NCI-H748 (cell line): ENCODE data around the gene CKMT1A.
"Not testable (repeated sequence)": the region's sequence is repeated elsewhere in the genome, so short reads cannot be mapped to it uniquely, and the experiment has no call there.

Experiments
- DNase-seq: peaks from one replicate; lab custom pipeline; 2025; ENCODE audit not compliant: unreplicated experiment; lab: John Stamatoyannopoulos, UW

CKMT1A gene

GRCh38 chr15:43693148-43694022 lies at the start of gene CKMT1A:
TSS of gene CKMT1A (plus strand) at chr15:43693859. CDS start at chr15:43694051, 192 bp downstream.
- not testable (repeated sequence) for DNase-seq

DNA sequence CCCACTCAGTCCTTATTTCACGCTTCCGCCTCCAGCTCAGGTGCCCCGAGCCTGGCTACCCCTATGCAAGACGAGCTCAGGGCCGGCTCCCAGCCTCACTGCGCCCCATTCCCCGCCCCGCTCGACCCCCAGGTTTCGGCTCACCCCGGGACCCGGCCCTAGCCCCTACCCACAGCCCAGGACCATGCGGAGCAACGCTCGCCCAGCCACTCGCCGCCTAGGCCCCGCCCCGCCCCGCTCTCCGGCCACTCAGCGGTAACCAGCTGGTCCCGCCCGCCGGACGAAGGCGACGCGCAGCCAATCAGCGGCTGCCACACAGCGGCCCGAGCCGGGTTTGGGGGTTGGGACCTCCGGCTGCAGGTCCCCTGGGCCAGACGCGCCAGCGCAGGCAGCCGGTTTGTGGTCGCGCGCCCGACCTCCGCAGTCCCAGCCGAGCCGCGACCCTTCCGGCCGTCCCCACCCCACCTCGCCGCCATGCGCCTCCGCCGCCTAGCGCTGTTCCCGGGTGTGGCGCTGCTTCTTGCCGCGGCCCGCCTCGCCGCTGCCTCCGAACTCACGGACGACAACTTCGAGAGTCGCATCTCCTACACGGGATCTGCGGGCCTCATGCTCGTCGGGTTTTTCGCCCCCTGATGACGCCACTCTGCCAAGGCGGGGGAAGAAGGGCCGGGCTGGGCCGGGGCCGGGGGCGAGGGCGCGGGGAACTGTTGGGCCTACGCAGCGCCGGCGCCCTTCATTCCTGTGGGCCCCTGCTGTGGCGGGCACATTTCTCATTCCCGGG lies 44.8 kb upstream of the CKMT1A start, which contains the start of gene CATSPER2:
Gene CATSPER2 (minus strand): TSS at position 196 of the 781 bp plus-strand sequence. CDS start 783 bp downstream, outside the sequence.
- DNase-seq = no peak

DNA sequence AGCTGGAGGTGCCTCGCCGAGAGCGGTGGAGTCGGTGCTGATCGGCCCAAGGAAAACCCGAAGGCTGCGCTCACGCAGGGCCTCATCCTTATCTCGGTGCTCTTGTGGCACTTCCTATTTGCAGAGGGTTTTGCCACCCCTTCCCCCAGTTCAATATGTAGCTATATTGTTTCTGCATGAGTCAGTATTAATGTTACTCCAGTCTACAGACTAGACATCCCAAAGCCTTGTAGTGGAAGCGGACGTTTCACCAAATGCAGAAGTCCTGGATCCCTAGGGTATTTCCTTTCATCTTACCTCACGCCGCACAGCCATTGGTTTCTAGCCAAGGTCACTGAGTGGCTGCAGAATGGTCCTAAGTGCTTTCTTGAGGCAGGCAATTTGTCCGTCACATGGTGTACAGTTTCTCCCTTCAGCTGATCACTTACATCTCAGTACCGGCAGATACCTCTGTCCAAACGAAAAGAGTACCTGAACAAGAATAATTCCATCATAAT lies 44.2 kb upstream of the CKMT1A start:
- DNase-seq = not testable (repeated sequence)

DNA sequence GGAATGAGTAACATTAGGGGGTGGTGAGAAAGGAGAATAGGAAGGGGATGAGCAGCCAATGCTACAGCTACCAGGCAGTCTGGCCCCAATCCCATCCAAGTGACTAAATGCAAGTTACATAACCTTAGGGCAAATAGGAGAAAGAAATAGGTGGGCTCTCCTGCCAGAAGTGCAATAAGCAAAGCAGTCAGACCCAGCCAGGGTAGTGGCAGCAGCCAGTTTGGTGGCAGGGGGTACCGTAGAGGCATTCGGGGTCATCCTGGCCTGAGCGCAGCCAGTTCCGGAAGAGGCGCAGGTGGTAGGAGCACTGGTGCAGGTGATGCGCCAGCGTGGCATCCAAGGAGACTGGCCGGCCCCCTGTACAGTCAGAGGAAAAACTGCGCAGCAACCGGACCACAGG lies 33.9 kb upstream of the CKMT1A start:
- DNase-seq = not testable (repeated sequence)

GRCh38 chr15:43662293-43662692 lies 31.4 kb upstream of the CKMT1A start:
- not testable (repeated sequence) for DNase-seq

GRCh38 chr15:43663333-43663732 lies 30.3 kb upstream of the CKMT1A start:
- DNase-seq = not testable (repeated sequence)

GRCh38 chr15:43666177-43666576 lies 27.5 kb upstream of the CKMT1A start:
- DNase-seq = not testable (repeated sequence)

DNA sequence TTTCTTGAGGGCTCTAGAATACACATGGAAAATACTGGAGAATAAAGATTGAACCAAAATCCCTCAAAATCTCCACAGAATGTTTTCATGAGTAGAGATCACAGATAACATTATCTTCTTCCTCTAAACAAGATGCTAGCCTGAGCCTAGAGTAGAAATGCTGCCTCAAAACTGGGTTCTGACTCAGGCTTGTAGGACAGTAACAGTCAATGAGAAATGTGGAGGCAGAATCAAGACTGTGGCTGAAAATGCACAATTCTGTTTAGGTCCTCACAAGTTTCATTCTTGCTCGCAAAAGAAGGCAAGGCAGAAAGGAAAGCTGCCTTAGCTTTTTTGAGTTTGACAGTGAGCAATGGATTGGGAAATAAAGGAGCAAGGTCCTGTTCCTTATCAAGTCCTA lies 19.5 kb upstream of the CKMT1A start:
- DNase-seq = not testable (repeated sequence)

DNA sequence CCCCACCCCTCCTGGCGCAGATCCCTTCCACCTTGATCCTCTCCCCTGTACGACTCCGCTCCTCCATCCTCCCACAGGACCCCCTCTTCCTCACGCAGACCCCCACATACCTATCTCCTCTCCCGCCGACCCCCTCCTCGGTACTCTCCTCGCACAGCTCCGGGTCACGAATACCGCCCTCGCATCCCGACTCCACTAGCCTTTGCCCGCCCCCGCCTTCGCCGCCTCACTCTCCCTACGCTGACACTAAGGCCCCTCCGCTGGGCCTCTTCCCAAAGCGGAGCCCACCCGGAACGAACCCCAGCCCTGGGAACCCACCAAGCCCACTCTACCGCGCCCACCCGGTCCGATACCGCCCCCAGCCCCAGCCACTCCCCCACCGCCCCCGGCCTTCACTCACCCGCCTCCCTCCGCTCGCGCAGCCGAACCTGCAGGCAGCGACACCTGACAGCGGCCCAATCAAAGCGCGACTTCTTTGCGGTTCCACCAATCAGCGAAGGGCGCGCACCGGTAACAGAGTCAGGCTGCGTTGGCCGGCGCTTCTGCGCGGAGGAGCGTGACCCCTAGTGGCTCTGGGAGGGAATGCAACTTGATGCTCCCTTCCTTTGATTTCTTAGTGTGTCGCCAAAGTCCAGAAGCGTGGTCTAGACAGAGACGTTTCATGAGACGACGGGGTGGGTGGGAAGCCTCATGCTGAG lies 3.9 kb upstream of the CKMT1A start:
- not testable (repeated sequence) for DNase-seq

DNA sequence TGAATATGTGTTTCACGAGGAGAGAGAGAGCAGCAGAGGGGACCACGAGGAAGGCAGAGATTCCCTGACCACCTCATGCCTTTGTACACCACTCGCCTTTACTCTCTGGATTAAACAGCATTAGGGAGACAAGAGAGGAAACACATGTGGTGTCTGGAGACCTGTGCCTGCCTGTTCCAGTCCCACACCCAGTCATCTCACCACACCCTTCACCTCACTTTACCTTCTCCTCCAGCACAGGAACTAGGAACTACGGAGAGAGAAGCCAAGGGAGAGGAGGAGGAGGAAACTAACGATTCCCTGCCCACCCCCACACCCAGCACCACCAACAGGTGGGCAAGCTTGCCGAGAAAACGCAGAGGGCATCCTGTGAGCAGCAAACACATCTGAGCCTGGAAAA lies 980 bp upstream of the CKMT1A start:
- DNase-seq = not testable (repeated sequence)

- DNase-seq = no peak
These were observed 8.5 kb downstream of the CKMT1A start for GRCh38 chr15:43702174-43702573.

DNA sequence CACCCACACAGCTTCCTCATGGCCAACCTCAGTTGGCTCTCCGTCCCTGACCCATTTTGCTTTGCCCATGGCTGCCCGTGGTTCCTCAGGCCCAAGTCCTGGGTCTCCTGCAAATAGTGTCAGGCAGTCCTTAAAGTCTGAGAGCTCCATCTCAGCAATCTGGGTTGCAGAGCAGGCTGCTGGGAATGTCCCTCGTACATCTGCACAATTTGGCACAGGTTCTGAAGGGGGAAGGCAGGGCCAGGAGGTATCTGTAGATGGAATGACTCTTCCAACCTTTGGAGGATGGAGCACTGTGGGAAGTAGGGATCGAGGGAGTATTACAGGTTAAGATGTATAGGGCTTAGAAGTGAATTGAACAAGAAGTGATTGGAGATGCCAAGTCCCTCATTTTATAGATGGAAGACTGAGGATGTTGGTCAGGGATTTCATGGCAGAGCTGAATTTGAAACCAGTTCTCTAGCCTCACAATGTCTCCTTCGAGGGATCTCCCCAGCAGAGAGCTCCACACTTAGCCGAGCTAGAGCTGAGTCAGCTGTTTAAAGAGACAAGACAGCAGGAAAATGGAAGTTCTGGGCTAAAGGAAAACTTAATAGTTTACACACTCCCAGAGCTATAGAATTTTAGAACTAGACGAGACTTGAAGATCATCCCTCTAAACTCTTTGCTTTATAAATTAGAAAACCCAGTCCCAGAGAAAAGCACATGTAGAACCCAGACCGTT lies 9.2 kb downstream of the CKMT1A start:
- DNase-seq = no peak

DNA sequence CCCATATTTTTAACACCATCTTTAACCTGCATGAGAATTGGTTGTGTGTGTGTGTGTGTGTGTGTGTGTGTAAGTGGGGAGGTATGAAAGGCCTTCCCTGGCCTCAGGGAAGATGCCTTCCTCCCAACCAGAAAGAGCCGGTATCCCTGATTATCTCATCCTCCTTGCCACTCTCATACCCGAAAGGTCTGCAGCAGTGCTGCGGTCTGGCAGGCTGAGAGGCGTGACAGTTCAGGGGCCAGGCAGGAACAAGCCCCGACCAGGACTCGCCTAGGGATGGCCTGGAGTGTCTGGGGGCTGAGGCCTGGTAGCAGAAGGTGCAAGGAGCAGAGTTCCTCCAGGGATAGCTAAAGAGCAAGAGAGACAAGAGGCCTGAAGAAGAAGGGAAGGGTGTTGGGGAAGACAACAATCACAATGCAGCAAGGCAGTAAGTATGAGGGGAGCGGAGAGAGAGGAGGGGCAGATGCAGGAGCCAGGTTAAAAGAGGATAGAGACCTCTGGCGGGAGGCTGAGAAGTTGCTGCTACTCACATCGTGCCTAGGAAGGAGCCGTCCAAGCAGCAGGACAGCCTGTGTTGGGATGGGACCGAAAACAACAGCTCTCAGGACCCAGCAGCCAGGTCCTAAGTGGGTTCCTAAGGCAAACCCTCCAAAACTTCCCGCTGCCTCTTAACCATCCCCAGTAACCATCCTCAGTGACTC lies 16.9 kb downstream of the CKMT1A start:
- not testable (repeated sequence) for DNase-seq

DNA sequence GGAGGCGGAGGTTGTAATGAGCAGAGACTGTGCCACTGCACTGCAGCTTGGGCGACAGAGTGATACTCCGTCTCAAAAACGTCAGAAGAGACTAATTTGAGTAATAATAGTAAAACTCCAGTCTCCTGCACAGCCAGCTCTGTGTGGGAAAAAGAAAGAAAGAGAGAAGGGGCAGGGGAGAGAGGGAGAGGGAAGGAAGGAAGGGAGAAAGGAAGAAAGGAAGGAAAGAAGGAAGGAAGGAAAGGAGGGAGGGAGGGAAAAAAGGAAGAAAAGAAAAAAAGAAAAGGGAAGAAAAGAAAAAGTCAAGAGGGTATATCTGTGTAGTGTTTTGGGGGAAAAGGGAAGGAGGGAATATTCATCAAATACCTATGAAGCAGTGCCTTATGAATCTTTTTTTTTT lies 29.5 kb downstream of the CKMT1A start:
- DNase-seq = no peak

- DNase-seq = not testable (repeated sequence)
These were observed 32.6 kb downstream of the CKMT1A start for GRCh38 chr15:43726306-43726705.

DNA sequence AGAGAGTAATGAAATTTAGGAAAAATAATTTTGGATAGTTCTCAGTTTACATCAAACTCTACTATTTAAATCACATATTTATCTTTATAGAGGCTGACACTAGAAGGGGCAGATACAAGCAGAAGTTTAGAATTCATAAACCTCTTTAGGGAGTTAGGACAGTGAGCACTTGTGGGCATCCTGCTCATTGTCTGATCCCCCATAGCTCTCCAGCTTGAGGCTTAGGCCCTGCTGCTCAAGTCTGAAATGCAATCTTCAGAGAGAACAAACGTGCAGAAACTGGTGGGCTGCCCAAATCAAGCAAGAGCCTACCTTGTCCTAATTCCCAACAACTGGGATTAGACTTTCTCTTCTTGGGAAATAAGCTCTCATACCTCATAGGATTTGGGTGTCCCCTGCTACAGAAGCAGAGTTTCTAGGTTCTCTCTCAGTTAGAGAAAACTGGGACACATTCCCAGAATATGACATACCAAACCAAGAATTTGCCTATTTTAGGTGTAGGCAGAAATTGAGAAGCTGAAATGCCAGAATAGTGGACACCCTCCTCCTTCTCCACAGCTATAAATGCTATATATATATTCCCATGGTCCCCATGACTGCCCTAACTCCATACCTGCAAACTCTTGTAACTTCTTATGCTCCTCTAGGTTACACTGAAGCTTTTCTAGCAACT lies 34.5 kb downstream of the CKMT1A start:
- not testable (repeated sequence) for DNase-seq

GRCh38 chr15:43735416-43735815 lies 41.8 kb downstream of the CKMT1A start:
- no peak for DNase-seq

GRCh38 chr15:43746245-43746902 lies 52.7 kb downstream of the CKMT1A start, which contains the start of gene PDIA3:
TSS of gene PDIA3 (plus strand) at chr15:43746438. CDS start at chr15:43746540, 102 bp downstream.
- DNase-seq = peak; percentile 87
